Memory B cell (primary cell): Measurements from ENCODE around the gene MAP3K21.

Experiments
- ATAC-seq: fragments of 150-1000 bp; cut with Tn5 transposase; 2 replicates; pipeline ENCODE4 v1.10.0; 2021; ENCODE audit warnings: low read depth, mild to moderate bottlenecking, moderate library complexity
- DNase-seq, 2 donors: peaks; one replicate each; pipeline ENCODE4 v3.0.0; 2022; ENCODE audit warnings: low spot score in 2 of 2
- H3K27ac Mint-ChIP-seq: one replicate; pipeline ENCODE4 v1.8.0; 2022; ENCODE audit warnings: mild to moderate bottlenecking, moderate library complexity, mixed read lengths
- H3K27me3 Mint-ChIP-seq: one replicate; pipeline ENCODE4 v1.8.0; 2022; ENCODE audit warnings: mixed read lengths
- H3K36me3 Mint-ChIP-seq: one replicate; pipeline ENCODE4 v1.8.0; 2022; ENCODE audit warnings: mild to moderate bottlenecking, mixed read lengths
- H3K4me1 Mint-ChIP-seq: one replicate; pipeline ENCODE4 v1.8.0; 2022; ENCODE audit warnings: mixed read lengths
- H3K4me3 Mint-ChIP-seq: one replicate; pipeline ENCODE4 v1.8.0; 2022; ENCODE audit warnings: mild to moderate bottlenecking, moderate library complexity, mixed read lengths
- H3K9me3 Mint-ChIP-seq: one replicate; pipeline ENCODE4 v1.8.0; 2022; ENCODE audit warnings: mixed read lengths

MAP3K21 gene

DNA sequence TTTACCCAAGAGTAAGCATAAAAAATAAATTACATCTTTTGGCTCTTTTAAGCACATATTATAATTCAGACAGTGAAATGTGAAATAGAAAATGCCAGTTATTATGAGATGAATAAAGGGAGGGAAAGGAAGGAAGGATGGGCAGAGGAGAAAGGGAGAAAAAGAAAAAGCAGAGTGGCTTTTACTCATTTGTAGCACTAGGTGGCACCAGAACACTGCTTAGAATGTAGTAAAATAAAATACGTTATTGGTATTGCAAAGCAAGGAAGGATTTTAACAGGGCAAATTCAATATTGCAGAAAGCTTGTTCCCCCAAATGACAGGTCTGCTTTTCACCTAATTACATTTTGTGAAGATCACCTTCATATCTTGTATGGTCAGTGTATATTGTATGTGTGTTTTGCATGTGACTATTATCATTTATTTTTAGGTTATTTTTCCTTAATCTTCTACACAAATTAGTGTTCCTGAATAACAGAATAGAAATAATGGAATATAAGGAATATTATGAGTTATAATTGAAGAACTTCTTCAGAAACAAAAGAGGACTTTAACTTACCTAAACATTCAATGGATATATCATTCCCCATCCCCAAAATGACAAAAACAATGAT lies 22.9 kb upstream of the MAP3K21 start:
- Mint-ChIP-seq H3K27ac (no peak overlapping the region), H3K4me1 (no peaks in the 10 kb centered on the region), H3K27me3 (peaks cover 2% of the 10 kb centered on the region), H3K4me3 (no peak overlapping the region), H3K36me3 (no peaks in the 10 kb centered on the region), H3K9me3 (no peaks in the 10 kb centered on the region)
- DNase-seq, result peak in 1 of 2 donors; percentile 16
- peak; percentile 35 for ATAC-seq

DNA sequence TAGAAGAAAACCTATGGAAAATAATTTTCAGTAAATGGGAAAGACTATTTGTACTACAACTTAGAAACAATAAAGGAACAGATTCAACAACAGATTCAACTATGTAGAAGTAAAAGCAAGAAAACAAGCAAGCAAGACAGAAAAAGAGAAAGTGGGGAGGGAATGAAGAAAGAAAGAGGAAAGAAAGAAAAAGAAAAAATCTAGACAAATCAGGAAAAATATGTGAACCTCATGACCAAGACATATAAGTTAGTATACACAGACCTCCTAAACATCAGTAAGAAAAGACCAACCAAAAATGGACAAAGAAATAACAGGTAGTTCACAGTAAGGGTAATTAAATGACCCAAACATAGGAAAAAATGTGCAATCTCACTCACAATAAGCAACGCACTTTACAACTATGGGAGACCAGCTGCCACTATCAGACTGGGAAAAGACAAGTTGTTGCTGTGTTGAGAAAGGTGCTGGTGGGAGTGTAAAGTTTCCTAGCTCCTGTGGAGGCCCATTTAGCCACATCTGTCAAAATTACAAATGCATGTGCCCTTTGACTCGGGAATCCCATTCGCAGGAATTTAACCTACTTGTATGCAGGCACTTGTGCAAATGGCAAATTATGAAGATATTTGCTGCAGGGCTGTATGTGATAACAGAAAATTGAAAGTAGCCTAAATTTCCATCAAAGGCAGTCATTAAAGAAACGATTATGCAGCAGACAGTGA lies 13.9 kb upstream of the MAP3K21 start:
- Mint-ChIP-seq H3K4me1 (no peaks in the 10 kb centered on the region), H3K36me3 (no peaks in the 10 kb centered on the region), H3K9me3 (no peaks in the 10 kb centered on the region), H3K27ac (no peak overlapping the region), H3K27me3 (peaks cover 2% of the 10 kb centered on the region), H3K4me3 (no peak overlapping the region)
- DNase-seq (no peak), ATAC-seq (no peak)

DNA sequence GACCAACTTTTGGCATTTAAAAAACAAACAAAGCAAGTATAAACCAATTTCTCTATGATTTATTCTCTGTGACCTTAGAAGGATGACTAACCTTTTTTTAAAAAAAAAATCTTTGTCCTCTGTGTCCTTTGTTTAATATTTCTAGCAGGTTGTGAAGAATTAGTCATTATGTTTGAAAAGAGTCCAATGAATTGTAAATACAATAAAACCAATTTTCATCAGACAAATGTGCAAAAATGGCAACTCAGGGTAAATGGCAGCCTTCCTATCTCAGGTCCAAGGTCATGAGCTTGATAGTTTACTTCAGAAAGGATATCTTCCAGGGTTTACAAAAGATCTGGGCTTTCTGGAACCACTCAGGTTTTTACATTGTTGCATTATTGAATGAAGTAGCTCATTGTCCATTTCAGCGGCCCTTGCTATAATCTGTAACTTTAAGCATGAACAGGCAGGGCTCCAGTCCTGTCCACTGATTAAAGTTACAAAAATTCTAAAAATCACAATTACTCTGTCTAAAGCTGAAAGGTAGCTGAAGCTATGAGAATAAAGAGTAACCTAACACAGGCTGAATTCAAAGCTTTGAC lies 11.7 kb upstream of the MAP3K21 start:
- no peaks in the 10 kb centered on the region for H3K36me3 Mint-ChIP-seq
- no peaks in the 10 kb centered on the region for H3K4me1 Mint-ChIP-seq
- H3K9me3 Mint-ChIP-seq, result no peaks in the 10 kb centered on the region
- no peak for DNase-seq
- H3K27ac Mint-ChIP-seq, result no peak overlapping the region
- peaks cover 10% of the 10 kb centered on the region for H3K27me3 Mint-ChIP-seq
- no peak for ATAC-seq
- no peak overlapping the region for H3K4me3 Mint-ChIP-seq

DNA sequence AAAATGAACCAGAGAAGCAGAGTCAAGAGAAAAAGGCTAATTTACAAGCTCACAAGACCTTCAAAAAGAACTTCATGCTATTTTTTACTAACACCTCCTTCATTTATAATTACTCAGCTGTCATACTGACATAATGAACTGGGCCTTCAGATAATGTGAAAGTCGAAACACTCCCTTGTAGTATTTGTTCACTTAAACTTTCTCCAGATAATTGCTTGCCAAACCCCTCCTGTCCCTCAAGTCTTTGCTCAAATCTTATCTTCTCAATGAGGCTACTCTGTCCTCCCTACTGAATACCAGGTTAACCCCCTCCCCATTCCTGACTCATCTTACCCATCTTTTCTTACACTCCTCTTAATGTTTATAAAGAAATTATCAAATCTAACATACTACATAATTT lies 11.1 kb upstream of the MAP3K21 start:
- DNase-seq (no peak), ATAC-seq (no peak)
- Mint-ChIP-seq H3K36me3 (no peaks in the 10 kb centered on the region), H3K4me3 (no peak overlapping the region), H3K27me3 (peaks cover 10% of the 10 kb centered on the region), H3K9me3 (no peaks in the 10 kb centered on the region), H3K27ac (no peak overlapping the region), H3K4me1 (no peaks in the 10 kb centered on the region)

DNA sequence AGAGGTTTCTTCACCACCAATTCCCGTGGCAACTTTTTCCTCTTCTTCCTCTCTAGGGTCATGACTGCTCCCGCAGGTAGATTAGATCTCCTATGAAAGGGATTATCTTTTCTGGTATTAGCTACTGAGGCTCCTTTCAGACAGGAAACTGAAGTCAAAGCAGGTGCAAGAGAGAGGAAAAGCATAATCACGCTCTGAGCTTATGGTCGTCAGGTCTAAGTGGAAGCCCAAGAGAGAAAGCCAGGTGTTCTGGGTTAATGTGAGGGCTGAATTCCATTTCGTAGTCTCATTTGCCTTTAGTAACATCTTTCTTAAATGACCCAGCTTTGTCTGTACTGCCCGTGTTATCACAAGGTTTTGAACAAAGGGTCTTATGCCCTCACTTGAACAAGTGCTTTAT lies 8.3 kb upstream of the MAP3K21 start:
- ATAC-seq (no peak), DNase-seq (no peak)
- H3K27ac Mint-ChIP-seq, result no peak overlapping the region
- no peak overlapping the region for H3K4me3 Mint-ChIP-seq
- no peaks in the 10 kb centered on the region for H3K4me1 Mint-ChIP-seq
- H3K9me3 Mint-ChIP-seq, result no peaks in the 10 kb centered on the region
- H3K36me3 Mint-ChIP-seq, result no peaks in the 10 kb centered on the region
- peaks cover 17% of the 10 kb centered on the region for H3K27me3 Mint-ChIP-seq

- no peak for DNase-seq
- no peak overlapping the region for H3K27ac Mint-ChIP-seq
- no peaks in the 10 kb centered on the region for H3K36me3 Mint-ChIP-seq
- no peak overlapping the region for H3K4me3 Mint-ChIP-seq
- no peaks in the 10 kb centered on the region for H3K4me1 Mint-ChIP-seq
- H3K9me3 Mint-ChIP-seq, result no peaks in the 10 kb centered on the region
- no peak for ATAC-seq
- H3K27me3 Mint-ChIP-seq, result peaks cover 17% of the 10 kb centered on the region
Measured at GRCh38 chr1:233320023-233320422, 7.5 kb upstream of the MAP3K21 start.

DNA sequence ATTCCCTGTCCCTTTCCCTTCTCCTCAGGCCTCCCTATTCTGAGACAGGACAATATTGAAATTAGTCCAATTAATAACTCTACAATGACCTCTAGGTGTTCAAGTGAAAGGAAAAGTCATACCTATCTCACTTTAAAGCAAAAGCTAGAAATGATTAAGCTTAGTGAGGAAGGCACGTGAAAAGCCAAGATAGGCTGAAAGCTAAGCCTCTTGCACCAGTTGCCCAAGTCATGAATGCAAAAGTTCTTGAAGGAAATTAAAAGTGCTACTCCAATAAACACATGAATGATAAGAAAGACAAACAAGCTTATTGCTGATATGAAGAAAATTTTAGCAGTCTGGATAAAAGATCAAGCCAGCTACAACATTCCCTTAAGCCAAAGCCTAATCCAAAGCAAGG lies 3.8 kb upstream of the MAP3K21 start:
- Mint-ChIP-seq H3K9me3 (no peaks in the 10 kb centered on the region), H3K36me3 (peaks cover 1% of the 10 kb centered on the region), H3K4me1 (peaks cover 8% of the 10 kb centered on the region), H3K27me3 (peaks cover 14% of the 10 kb centered on the region), H3K27ac (no peak overlapping the region), H3K4me3 (no peak overlapping the region)
- ATAC-seq (no peak), DNase-seq (no peak)

GRCh38 chr1:233326319-233326718 lies 1.2 kb upstream of the MAP3K21 start:
- ATAC-seq, result no peak
- DNase-seq, result no peak
- Mint-ChIP-seq H3K9me3 (no peaks in the 10 kb centered on the region), H3K27me3 (peaks cover 7% of the 10 kb centered on the region), H3K36me3 (peaks cover 1% of the 10 kb centered on the region), H3K4me1 (peaks cover 11% of the 10 kb centered on the region), H3K4me3 (no peak overlapping the region), H3K27ac (no peak overlapping the region)

GRCh38 chr1:233326811-233327650 lies 493 bp upstream of the MAP3K21 start:
- peaks cover 6% of the 10 kb centered on the region for H3K27me3 Mint-ChIP-seq
- H3K36me3 Mint-ChIP-seq, result peaks cover 1% of the 10 kb centered on the region
- DNase-seq, result peak; percentile 88 to 97
- H3K4me1 Mint-ChIP-seq, result peaks cover 12% of the 10 kb centered on the region
- peak; percentile 90 for ATAC-seq
- no peaks in the 10 kb centered on the region for H3K9me3 Mint-ChIP-seq
- H3K27ac Mint-ChIP-seq, result peak overlapping the region; percentile 78
- H3K4me3 Mint-ChIP-seq, result peak overlapping the region; percentile 76

DNA sequence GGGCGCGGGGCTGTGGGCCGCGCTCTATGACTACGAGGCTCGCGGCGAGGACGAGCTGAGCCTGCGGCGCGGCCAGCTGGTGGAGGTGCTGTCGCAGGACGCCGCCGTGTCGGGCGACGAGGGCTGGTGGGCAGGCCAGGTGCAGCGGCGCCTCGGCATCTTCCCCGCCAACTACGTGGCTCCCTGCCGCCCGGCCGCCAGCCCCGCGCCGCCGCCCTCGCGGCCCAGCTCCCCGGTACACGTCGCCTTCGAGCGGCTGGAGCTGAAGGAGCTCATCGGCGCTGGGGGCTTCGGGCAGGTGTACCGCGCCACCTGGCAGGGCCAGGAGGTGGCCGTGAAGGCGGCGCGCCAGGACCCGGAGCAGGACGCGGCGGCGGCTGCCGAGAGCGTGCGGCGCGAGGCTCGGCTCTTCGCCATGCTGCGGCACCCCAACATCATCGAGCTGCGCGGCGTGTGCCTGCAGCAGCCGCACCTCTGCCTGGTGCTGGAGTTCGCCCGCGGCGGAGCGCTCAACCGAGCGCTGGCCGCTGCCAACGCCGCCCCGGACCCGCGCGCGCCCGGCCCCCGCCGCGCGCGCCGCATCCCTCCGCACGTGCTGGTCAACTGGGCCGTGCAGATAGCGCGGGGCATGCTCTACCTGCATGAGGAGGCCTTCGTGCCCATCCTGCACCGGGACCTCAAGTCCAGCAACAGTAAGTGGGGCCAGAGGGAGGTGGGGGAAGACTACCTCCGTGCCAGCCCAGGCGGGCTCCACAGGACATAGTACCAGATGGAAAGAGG lies 808 bp downstream of the MAP3K21 start:
- Mint-ChIP-seq H3K4me1 (peaks cover 13% of the 10 kb centered on the region), H3K9me3 (no peaks in the 10 kb centered on the region), H3K36me3 (peaks cover 1% of the 10 kb centered on the region), H3K4me3 (peak overlapping the region; percentile 73), H3K27me3 (peaks cover 3% of the 10 kb centered on the region), H3K27ac (no peak overlapping the region)
- DNase-seq (peak; percentile 33 to 61), ATAC-seq (peak; percentile 9)

DNA sequence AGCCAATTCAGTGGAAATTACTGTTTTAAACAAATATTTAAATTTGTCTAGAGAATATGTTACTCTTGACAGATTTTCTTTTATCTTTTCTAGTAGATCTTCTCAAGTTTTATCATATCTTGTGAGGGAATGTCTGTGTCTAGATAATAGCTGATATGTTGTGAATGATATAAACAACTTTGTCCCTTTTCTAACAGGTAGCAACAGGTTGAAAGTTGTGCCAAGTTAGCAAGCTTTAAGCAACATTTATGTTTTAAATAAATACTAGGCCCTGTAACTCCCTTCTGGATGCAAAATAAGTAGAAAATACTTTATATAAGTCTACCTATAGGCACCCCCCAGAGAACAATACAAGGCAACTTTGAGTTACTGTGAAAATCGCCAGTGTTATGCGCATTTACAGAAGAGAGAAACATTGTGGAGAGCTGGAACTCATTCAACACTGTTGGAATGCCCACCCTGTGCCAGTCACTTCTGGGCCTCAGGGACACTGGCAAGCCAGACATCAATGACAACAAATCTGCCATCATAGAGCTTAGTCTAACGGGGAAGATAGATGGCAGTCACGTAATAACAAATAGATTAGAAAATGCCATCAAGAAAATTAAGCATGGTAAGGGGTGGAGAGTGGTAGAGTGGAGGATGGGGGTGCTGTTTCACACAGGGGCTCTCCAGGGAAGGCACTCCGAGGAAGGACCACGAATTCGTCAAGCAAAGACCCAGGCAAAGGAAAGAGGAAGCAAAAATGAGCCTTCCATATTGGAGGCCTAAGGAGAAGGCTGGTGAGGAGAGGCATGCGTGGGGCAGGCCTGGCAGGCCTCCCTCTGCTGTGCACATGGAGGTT lies 4.4 kb downstream of the MAP3K21 start:
- no peak overlapping the region for H3K27ac Mint-ChIP-seq
- H3K9me3 Mint-ChIP-seq, result no peaks in the 10 kb centered on the region
- peaks cover 4% of the 10 kb centered on the region for H3K27me3 Mint-ChIP-seq
- ATAC-seq (no peak), DNase-seq (no peak)
- H3K4me3 Mint-ChIP-seq, result no peak overlapping the region
- no peaks in the 10 kb centered on the region for H3K36me3 Mint-ChIP-seq
- peaks cover 10% of the 10 kb centered on the region for H3K4me1 Mint-ChIP-seq

DNA sequence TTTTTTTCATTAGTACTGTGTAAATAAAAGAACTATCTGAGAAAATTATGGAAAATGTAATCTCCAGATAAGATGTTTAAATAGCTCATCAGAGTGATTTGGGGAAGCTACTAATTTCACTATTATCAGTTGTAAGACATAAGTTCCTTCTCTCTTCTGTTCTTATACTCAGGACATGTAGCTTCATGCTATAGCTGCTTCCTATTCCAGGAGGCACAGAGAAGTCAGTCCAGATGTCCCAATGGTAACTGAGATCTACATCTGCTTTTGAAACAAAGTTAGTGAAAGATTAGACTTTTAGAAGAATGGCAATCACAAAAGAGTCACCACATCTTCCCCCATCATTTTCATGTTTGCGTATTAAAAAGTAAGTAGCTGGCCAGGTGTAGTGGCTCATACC lies 5.6 kb downstream of the MAP3K21 start:
- Mint-ChIP-seq H3K9me3 (no peaks in the 10 kb centered on the region), H3K4me3 (no peak overlapping the region), H3K4me1 (peaks cover 7% of the 10 kb centered on the region), H3K27ac (no peak overlapping the region), H3K27me3 (peaks cover 4% of the 10 kb centered on the region), H3K36me3 (no peaks in the 10 kb centered on the region)
- no peak for ATAC-seq
- no peak for DNase-seq

- ATAC-seq (no peak), DNase-seq (no peak)
- Mint-ChIP-seq H3K36me3 (no peaks in the 10 kb centered on the region), H3K4me1 (peaks cover 9% of the 10 kb centered on the region), H3K27me3 (peaks cover 9% of the 10 kb centered on the region), H3K4me3 (no peak overlapping the region), H3K27ac (no peak overlapping the region), H3K9me3 (no peaks in the 10 kb centered on the region)
Measured at GRCh38 chr1:233334092-233334491, 6.6 kb downstream of the MAP3K21 start.
